HepG2 (cell line): Measurements from ENCODE around the gene MPC1. TPM values are rescaled to one million over a fixed set of nuclear protein-coding genes. Genes with fewer than 3 reads are reported as not detected.
A peak's percentile ranks its signal among the peaks of the same experiment; 100 is the strongest.

ENCODE experiments used
- CREBL2 ChIP-seq: sonication (generic); formaldehyde crosslinking; IDR thresholded peaks from 2 replicates; pipeline ENCODE4 v1.8.1; 2023; ENCODE audit warnings: missing genetic modification reagents, mild to moderate bottlenecking, borderline replicate concordance
- FOXO4 ChIP-seq: sonication (generic); formaldehyde crosslinking; conservative IDR thresholded peaks from 2 replicates; pipeline ENCODE4 v1.8.1; 2023; ENCODE audit warnings: missing genetic modification reagents
- HNRNPK ChIP-seq: fragments of 200-400 bp; formaldehyde crosslinking; IDR thresholded peaks from 2 replicates; pipeline ENCODE4 v1.6.1; 2018; ENCODE audit warnings: low read length, low read depth, moderate library complexity, mild to moderate bottlenecking; ENCODE audit not compliant: poor library complexity, severe bottlenecking
- PATZ1 ChIP-seq: sonication (generic); formaldehyde crosslinking; IDR thresholded peaks from 2 replicates; pipeline ENCODE4 v1.4.0; 2020; ENCODE audit warnings: missing genetic modification reagents
- SNAPC4 ChIP-seq: sonication (generic); formaldehyde crosslinking; IDR thresholded peaks from 2 replicates; pipeline ENCODE4 v1.4.0; 2020; ENCODE audit warnings: mild to moderate bottlenecking, missing genetic modification reagents
- TRAFD1 ChIP-seq: sonication (generic); formaldehyde crosslinking; IDR thresholded peaks from 2 replicates; pipeline ENCODE4 v1.5.1; 2020; ENCODE audit warnings: missing genetic modification reagents, mild to moderate bottlenecking, borderline replicate concordance
- ZNF235 ChIP-seq: sonication (generic); formaldehyde crosslinking; IDR thresholded peaks from 2 replicates; pipeline ENCODE4 v1.8.1; 2023; ENCODE audit warnings: mild to moderate bottlenecking, missing genetic modification reagents, borderline replicate concordance
- ZNF280B ChIP-seq: sonication (generic); formaldehyde crosslinking; IDR thresholded peaks from 2 replicates; pipeline ENCODE4 v1.5.0; 2020; ENCODE audit warnings: missing genetic modification reagents, mild to moderate bottlenecking, borderline replicate concordance
- ZNF30 ChIP-seq: sonication (generic); formaldehyde crosslinking; IDR thresholded peaks from 2 replicates; pipeline ENCODE4 v1.5.0; 2020; ENCODE audit warnings: mild to moderate bottlenecking, missing genetic modification reagents
- ZNF883 ChIP-seq: sonication (generic); formaldehyde crosslinking; IDR thresholded peaks from 2 replicates; pipeline ENCODE4 v1.5.1; 2020; ENCODE audit warnings: mild to moderate bottlenecking, missing genetic modification reagents; ENCODE audit errors: not compliant biosample characterization
- ZSCAN5A ChIP-seq: sonication (generic); formaldehyde crosslinking; IDR thresholded peaks from 2 replicates; pipeline ENCODE4 v1.8.0; 2022; ENCODE audit warnings: mild to moderate bottlenecking, missing genetic modification reagents, borderline replicate concordance
- polyA plus RNA-seq, 8 experiments: library from polyadenylated mRNA; depleted of rRNA in 3 of 8; stranded (reverse) in 7 of 8; unstranded in 1 of 8; fragments of >200 nt; fragmentation: Illumina TruSeq in 4 of 8; extraction: Trizol in 4 of 8; gene quantifications; 2 replicates each; pipeline versions ENCODE4 v1.2.1 to v1.2.3, GENCODE V29; 2011 to 2016; ENCODE audit warnings: low read depth in 4 of 8, missing spikeins in 1 of 8, mixed read lengths in 1 of 8; ENCODE audit not compliant: insufficient read depth in 1 of 8
- total RNA-seq, 5 experiments: library from RNA; depleted of rRNA; stranded (reverse); fragments of >200 nt; fragmentation: Illumina TruSeq; extraction: Trizol; gene quantifications; 2 replicates each; pipeline ENCODE4 v1.2.3, GENCODE V29; 2016; ENCODE audit warnings: low read depth in 1 of 5

Gene MPC1
- total and polyA plus RNA-seq, 2 of the 13 experiments (the other 11 are each of a cell fraction or from before 2014, with no cell fraction given): 189 to 214 TPM

GRCh38 chr6:166402582-166403277 lies 20.0 kb upstream of the MPC1 start (continued):
- TF ChIP-seq SNAPC4 (CRISPR knock-in tag) (no peak), ZNF883 (CRISPR knock-in tag) (no peak), HNRNPK (peak; percentile 99), FOXO4 (CRISPR knock-in tag) (no peak), PATZ1 (CRISPR knock-in tag) (no peak), CREBL2 (CRISPR knock-in tag) (no peak), TRAFD1 (CRISPR knock-in tag) (no peak), ZSCAN5A (CRISPR knock-in tag) (no peak), ZNF30 (CRISPR knock-in tag) (no peak), ZNF280B (no peak), ZNF235 (CRISPR knock-in tag) (no peak)
